PC-9 (cell line): ENCODE measurements around the gene E2F2. TPM values are rescaled to one million over a fixed set of nuclear protein-coding genes. Genes with fewer than 3 reads are reported as not detected.

Experiments used
- BruUV-seq: library from RNA; stranded (reverse); fragments of 400-500 nt; replicated peaks from 2 replicates; lab custom pipeline; 2021; lab: Mats Ljungman, UMichigan
- CTCF ChIA-PET: fragments of 300-600 bp; sonication (Branson Sonifier 250); formaldehyde crosslinking; loops from one replicate; lab custom pipeline; 2022; ENCODE audit warnings: antibody characterized with exemption; lab: Charles Lee
- POLR2A ChIA-PET: fragments of 300-600 bp; sonication (Branson Sonifier 250); formaldehyde crosslinking; loops from one replicate; lab custom pipeline; 2022; ENCODE audit warnings: antibody characterized with exemption; ENCODE audit not compliant: unreplicated experiment; lab: Charles Lee
- DNase-seq, 2 experiments: peaks; one replicate each; pipeline versions ENCODE4 v3.0.0 to v3.0.0-alpha.2; 2015 to 2022; ENCODE audit warnings: mixed read lengths in 1 of 2
- H2AFZ ChIP-seq: fragments of 200-600 bp; sonication (generic); 2 replicates; pipeline ENCODE4 v1.8.1; 2017; ENCODE audit warnings: antibody characterized with exemption
- H3F3A ChIP-seq: fragments of 200-600 bp; sonication (generic); 2 replicates; pipeline ENCODE4 v1.8.1; 2017; ENCODE audit warnings: antibody characterized with exemption, mild to moderate bottlenecking, low read depth; ENCODE audit not compliant: insufficient read depth
- H3K27ac ChIP-seq: fragments of 200-600 bp; sonication (generic); 2 replicates; pipeline ENCODE4 v1.6.1; 2016; ENCODE audit warnings: mixed run types
- H3K27me3 ChIP-seq: fragments of 200-600 bp; sonication (generic); 2 replicates; pipeline ENCODE4 v1.6.1; 2016; ENCODE audit warnings: low read depth, mixed run types; ENCODE audit not compliant: insufficient read depth
- H3K36me3 ChIP-seq: fragments of 200-600 bp; sonication (generic); 2 replicates; pipeline ENCODE4 v1.6.1; 2016; ENCODE audit warnings: low read depth, mixed run types
- H3K4me1 ChIP-seq: fragments of 200-600 bp; sonication (generic); replicated peaks from 2 replicates; pipeline ENCODE4 v1.6.1; 2016; ENCODE audit warnings: mixed run types; ENCODE audit not compliant: insufficient read depth
- H3K4me2 ChIP-seq: fragments of 200-600 bp; sonication (generic); 2 replicates; pipeline ENCODE4 v1.6.1; 2017; ENCODE audit warnings: mixed run types
- H3K4me3 ChIP-seq: fragments of 200-600 bp; sonication (generic); 2 replicates; pipeline ENCODE4 v1.6.1; 2016; ENCODE audit warnings: mixed run types
- H3K79me2 ChIP-seq: fragments of 200-600 bp; sonication (generic); 2 replicates; pipeline ENCODE4 v1.6.1; 2017; ENCODE audit warnings: low read depth, mixed run types
- H3K9me2 ChIP-seq: fragments of 200-600 bp; sonication (generic); 2 replicates; pipeline ENCODE4 v1.8.1; 2017; ENCODE audit warnings: mild to moderate bottlenecking; ENCODE audit not compliant: insufficient read depth
- H3K9me3 ChIP-seq: fragments of 200-600 bp; sonication (generic); 2 replicates; pipeline ENCODE4 v1.8.1; 2016; ENCODE audit warnings: low read depth; ENCODE audit not compliant: insufficient read depth
- H4K20me1 ChIP-seq: fragments of 200-600 bp; sonication (generic); 2 replicates; pipeline ENCODE4 v1.8.1; 2017; ENCODE audit not compliant: insufficient read depth
- EZH2 ChIP-seq: fragments of 200-600 bp; sonication (generic); IDR thresholded peaks from 2 replicates; pipeline ENCODE4 v1.8.0; 2017; ENCODE audit warnings: antibody characterized with exemption, low read depth
- intact Hi-C: fragments of 100-400 bp; cut with micrococcal nuclease; formaldehyde crosslinking; loops from one replicate; pipeline ENCODE4 v1.10.0; 2022; ENCODE audit not compliant: unreplicated experiment
- total RNA-seq: library from RNA; stranded (reverse); gene quantifications from 2 replicates; pipeline ENCODE4 v1.2.3, GENCODE V29; 2021
- TF ChIP-seq, protein P1 (sequence below): fragments of 200-600 bp; sonication (generic); conservative IDR thresholded peaks from 2 replicates; pipeline ENCODE4 v1.6.1; 2017; ENCODE audit warnings: mixed run types, antibody characterized with exemption, mild to moderate bottlenecking, moderate library complexity

Gene E2F2
- total RNA-seq, 1 experiment from 2014 or later: 7.6 TPM

DNA sequence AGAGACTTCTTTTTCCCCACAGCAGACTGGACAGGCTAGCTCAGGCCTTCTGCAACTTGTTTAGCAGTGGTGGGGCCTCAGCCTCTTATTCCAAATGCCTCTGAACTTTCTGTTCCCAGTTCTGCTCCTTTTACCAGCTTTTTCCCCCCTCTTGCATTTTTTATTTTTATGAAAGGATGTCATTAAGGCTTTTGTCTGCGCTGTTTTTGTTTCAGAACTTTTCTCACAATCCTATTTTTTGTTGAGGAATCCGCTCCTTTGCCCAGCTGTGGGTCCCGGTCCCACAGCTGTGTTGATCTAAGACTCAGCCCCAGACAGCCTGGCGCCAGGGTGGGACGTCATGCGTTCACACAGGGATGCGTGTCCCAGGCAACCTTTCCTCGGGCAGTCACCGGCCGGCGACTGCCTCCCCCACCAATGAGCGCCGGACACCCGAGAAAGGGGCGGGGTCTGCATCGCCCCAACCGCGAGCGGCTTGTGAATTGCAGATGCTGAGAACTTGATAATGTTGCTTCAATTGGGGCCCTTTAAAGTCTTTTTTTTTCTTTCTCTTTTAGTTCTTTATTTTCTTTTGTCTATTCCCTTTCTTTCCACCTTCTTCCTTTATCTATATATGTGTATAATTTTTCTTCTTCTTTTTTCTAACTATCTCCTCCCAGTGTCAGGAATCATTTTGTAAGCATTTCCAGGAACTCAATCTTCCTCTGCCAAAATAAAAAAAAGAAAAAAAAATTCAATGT lies 31.3 kb upstream of the E2F2 start:
- POLR2A ChIA-PET: no interaction called here
- H3K4me3 ChIP-seq: peak overlapping the region; percentile 11; the same call in 1 of the 2 replicates
- CTCF ChIA-PET: no interaction called here
- intact Hi-C loops: no loop called here
- no peak overlapping the region for H3K27ac ChIP-seq
- peaks cover 17% of the 10 kb centered on the region for H3K79me2 ChIP-seq
- H2AFZ ChIP-seq: no peak overlapping the region
- H3F3A ChIP-seq: peaks cover 19% of the 10 kb centered on the region
- H3K9me2 ChIP-seq: no peaks in the 10 kb centered on the region
- TF ChIP-seq, protein P1, sequence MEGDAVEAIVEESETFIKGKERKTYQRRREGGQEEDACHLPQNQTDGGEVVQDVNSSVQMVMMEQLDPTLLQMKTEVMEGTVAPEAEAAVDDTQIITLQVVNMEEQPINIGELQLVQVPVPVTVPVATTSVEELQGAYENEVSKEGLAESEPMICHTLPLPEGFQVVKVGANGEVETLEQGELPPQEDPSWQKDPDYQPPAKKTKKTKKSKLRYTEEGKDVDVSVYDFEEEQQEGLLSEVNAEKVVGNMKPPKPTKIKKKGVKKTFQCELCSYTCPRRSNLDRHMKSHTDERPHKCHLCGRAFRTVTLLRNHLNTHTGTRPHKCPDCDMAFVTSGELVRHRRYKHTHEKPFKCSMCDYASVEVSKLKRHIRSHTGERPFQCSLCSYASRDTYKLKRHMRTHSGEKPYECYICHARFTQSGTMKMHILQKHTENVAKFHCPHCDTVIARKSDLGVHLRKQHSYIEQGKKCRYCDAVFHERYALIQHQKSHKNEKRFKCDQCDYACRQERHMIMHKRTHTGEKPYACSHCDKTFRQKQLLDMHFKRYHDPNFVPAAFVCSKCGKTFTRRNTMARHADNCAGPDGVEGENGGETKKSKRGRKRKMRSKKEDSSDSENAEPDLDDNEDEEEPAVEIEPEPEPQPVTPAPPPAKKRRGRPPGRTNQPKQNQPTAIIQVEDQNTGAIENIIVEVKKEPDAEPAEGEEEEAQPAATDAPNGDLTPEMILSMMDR: no peak
- TF ChIP-seq EZH2: no peak
- H3K36me3 ChIP-seq: no peaks in the 10 kb centered on the region
- H3K9me3 ChIP-seq: no peaks in the 10 kb centered on the region
- H3K4me2 ChIP-seq: peak overlapping the region; percentile 64
- peaks cover 20% of the 10 kb centered on the region for H3K4me1 ChIP-seq
- no peaks in the 10 kb centered on the region for H3K27me3 ChIP-seq
- DNase-seq: peak; percentile 76 to 91
- no peaks in the 10 kb centered on the region for H4K20me1 ChIP-seq
- no TSS peak for BruUV-seq

DNA sequence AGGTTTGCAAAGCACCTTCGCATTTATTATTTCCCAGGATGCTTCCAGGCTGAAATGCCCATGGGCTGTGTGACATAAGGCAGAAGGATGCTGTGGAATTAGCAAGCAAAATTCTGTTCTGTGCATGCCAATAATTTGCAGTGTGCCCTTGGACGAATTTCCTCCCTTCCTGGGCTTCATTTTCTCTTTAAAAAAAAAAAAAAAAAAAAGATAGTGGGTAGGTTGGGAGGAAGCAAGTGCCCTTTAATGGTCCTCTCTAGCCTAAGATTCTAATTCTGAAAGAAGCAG lies 30.7 kb upstream of the E2F2 start:
- ChIA-PET POLR2A (no interaction called here), CTCF (no interaction called here)
- TF ChIP-seq EZH2: no peak
- TF ChIP-seq, protein P1: no peak
- Histone ChIP-seq H2AFZ (no peak overlapping the region), H3F3A (peaks cover 25% of the 10 kb centered on the region), H3K4me1 (peaks cover 26% of the 10 kb centered on the region), H3K27ac (no peak overlapping the region), H3K9me3 (no peaks in the 10 kb centered on the region), H3K4me3 (no peak overlapping the region), H3K36me3 (no peaks in the 10 kb centered on the region), H3K27me3 (no peaks in the 10 kb centered on the region), H3K9me2 (no peaks in the 10 kb centered on the region), H3K4me2 (peak overlapping the region; percentile 64), H4K20me1 (no peaks in the 10 kb centered on the region), H3K79me2 (peaks cover 23% of the 10 kb centered on the region)
- intact Hi-C loops: no loop called here
- no TSS peak for BruUV-seq
- DNase-seq: no peak

DNA sequence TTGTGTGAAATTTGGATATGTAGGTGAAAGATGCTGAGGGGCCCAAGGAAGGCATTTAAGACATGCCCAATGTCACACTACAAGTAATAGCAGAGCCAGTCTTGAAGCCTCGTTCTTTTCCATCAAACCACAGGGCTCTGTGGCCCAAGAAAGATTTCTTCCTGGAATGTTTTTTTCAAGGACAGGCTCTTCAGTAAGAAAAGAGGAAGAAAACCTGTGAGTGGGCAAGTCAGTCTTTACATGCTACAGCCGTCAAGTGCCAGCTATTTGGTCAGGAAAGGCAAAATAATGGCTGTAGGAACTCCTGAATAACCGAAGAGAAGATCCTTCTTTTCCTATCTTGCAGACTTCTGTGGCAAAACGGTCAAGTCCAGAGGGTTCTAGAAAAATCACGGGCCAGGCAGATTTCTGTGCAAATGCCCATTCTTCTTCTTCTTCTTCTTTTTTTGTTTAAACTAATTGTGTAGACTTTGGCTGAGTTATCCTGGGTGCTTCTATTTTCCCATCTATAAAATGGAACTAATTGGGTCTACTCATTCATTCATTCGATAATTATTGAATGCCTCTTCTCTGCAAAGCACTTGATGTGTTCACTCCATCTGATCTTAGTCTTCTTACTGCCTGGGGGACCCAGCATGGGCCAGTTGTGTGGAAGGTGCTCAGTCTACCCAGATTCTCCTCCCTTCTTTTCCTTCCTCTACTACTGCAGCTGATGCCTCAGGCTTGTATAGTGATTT lies 30.2 kb upstream of the E2F2 start:
- BruUV-seq: no TSS peak
- no peaks in the 10 kb centered on the region for H3K36me3 ChIP-seq
- H4K20me1 ChIP-seq: no peaks in the 10 kb centered on the region
- ChIA-PET CTCF (interaction anchor here (1.0 kb wide), 1 partner anchor 16 kb away, joined by 4 read pairs; no protein-coding TSS in a partner anchor), POLR2A (no interaction called here)
- peaks cover 23% of the 10 kb centered on the region for H3K79me2 ChIP-seq
- H3K9me3 ChIP-seq: no peaks in the 10 kb centered on the region
- intact Hi-C loops: no loop called here
- peaks cover 30% of the 10 kb centered on the region for H3F3A ChIP-seq
- no peak overlapping the region for H3K4me3 ChIP-seq
- no peak overlapping the region for H3K27ac ChIP-seq
- H3K4me1 ChIP-seq: peaks cover 31% of the 10 kb centered on the region
- no peak overlapping the region for H2AFZ ChIP-seq
- H3K27me3 ChIP-seq: no peaks in the 10 kb centered on the region
- no peak for DNase-seq
- H3K9me2 ChIP-seq: no peaks in the 10 kb centered on the region
- TF ChIP-seq, protein P1: no peak
- TF ChIP-seq EZH2: no peak
- H3K4me2 ChIP-seq: no peak overlapping the region
